ENCODE measurements around the gene WDR70.
"Not testable (repeated sequence)": the region's sequence is repeated elsewhere in the genome, so short reads cannot be mapped to it uniquely, and the experiment has no call there.

WDR70 gene

DNA sequence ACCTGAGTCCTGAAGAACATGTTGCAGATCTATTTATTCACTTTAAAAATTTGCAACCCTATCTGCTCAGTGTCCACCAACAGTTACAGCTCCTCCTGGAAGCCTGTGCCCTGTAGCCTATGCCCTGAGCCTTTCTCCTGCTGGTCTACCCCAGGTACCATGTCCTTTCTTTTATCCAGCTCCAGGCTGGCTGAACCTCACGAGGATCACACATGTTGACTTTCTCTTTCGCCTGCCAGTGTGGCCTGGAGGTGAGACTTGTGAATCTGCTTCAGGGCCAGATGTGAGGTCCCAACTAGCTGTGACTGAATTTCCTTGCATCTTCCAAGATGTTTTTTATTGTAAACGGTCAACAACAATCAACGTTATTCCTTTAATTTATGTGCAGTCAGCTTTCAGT is 390.0 kb downstream of the WDR70 start:
- no peaks in the 10 kb centered on the region for H3K27me3 ChIP-seq (replicated peaks; ENCODE audit: control insufficient read depth, insufficient read depth, low read length)
- peaks cover 33% of the 10 kb centered on the region for H3K4me1 ChIP-seq (ENCODE audit: control insufficient read depth, insufficient read depth, low read length)
- DNase-seq (ENCODE audit: low read depth), result no peak
- H3K9ac ChIP-seq (ENCODE audit: low read length), result no peak overlapping the region
- H3K4me3 ChIP-seq (ENCODE audit: low read length), result no peak overlapping the region
- no peaks in the 10 kb centered on the region for H3K9me3 ChIP-seq (ENCODE audit: control insufficient read depth, low read length)
- no peaks in the 10 kb centered on the region for H3K36me3 ChIP-seq (ENCODE audit: control insufficient read depth, insufficient read depth, low read length, severe bottlenecking)

GRCh38 chr5:37769840-37770239 is 390.7 kb downstream of the WDR70 start:
- no peak for DNase-seq (ENCODE audit: low read depth)
- no peak overlapping the region for H3K4me3 ChIP-seq (ENCODE audit: low read length)
- no peak overlapping the region for H3K9ac ChIP-seq (ENCODE audit: low read length)
- H3K27me3 ChIP-seq (replicated peaks; ENCODE audit: control insufficient read depth, insufficient read depth, low read length), result no peaks in the 10 kb centered on the region
- H3K36me3 ChIP-seq (ENCODE audit: control insufficient read depth, insufficient read depth, low read length, severe bottlenecking), result no peaks in the 10 kb centered on the region
- peaks cover 33% of the 10 kb centered on the region for H3K4me1 ChIP-seq (ENCODE audit: control insufficient read depth, insufficient read depth, low read length)
- H3K9me3 ChIP-seq (ENCODE audit: control insufficient read depth, low read length), result peaks cover 1% of the 10 kb centered on the region

- no peaks in the 10 kb centered on the region for H3K36me3 ChIP-seq (ENCODE audit: control insufficient read depth, insufficient read depth, low read length, severe bottlenecking)
- peak overlapping the region; percentile 32 for H3K9ac ChIP-seq (ENCODE audit: low read length)
- no peak for DNase-seq (ENCODE audit: low read depth)
- H3K27me3 ChIP-seq (replicated peaks; ENCODE audit: control insufficient read depth, insufficient read depth, low read length), result no peaks in the 10 kb centered on the region
- no peak overlapping the region for H3K4me3 ChIP-seq (ENCODE audit: low read length)
- H3K4me1 ChIP-seq (ENCODE audit: control insufficient read depth, insufficient read depth, low read length), result peaks cover 33% of the 10 kb centered on the region
- H3K9me3 ChIP-seq (ENCODE audit: control insufficient read depth, low read length), result peaks cover 4% of the 10 kb centered on the region
These were observed 391.7 kb downstream of the WDR70 start for GRCh38 chr5:37770786-37771185.

DNA sequence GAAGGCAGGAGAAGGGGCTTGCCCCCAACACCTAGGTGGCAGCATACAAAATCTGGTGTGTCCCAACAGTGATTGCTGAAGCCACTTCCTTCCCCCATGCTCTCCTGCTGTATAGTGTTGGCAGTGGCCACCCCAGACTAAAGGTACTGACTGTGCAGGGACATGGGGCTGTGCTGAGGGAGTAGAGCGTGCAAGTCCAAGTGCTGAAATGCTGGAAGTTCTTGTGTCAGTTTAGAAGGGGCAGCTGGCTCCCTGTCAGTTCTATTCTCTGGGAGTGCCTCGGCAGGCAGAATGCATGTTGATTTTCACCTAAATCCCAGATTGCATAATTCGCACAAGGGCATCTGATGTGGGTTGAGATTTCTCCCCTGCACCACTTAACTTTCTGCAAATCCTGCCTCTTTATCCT is 392.1 kb downstream of the WDR70 start:
- Histone ChIP-seq H3K36me3 (ENCODE audit: control insufficient read depth, insufficient read depth, low read length, severe bottlenecking) (no peaks in the 10 kb centered on the region), H3K27me3 (replicated peaks; ENCODE audit: control insufficient read depth, insufficient read depth, low read length) (no peaks in the 10 kb centered on the region), H3K9ac (ENCODE audit: low read length) (peak overlapping the region; percentile 32), H3K9me3 (ENCODE audit: control insufficient read depth, low read length) (peaks cover 4% of the 10 kb centered on the region), H3K4me1 (ENCODE audit: control insufficient read depth, insufficient read depth, low read length) (peaks cover 33% of the 10 kb centered on the region), H3K4me3 (ENCODE audit: low read length) (no peak overlapping the region)
- DNase-seq (ENCODE audit: low read depth), result peak; percentile 80

- DNase-seq (ENCODE audit: low read depth), result peak; percentile 91
- peak overlapping the region; percentile 27 for H3K9ac ChIP-seq (ENCODE audit: low read length)
- no peaks in the 10 kb centered on the region for H3K27me3 ChIP-seq (replicated peaks; ENCODE audit: control insufficient read depth, insufficient read depth, low read length)
- H3K9me3 ChIP-seq (ENCODE audit: control insufficient read depth, low read length), result peaks cover 4% of the 10 kb centered on the region
- peaks cover 36% of the 10 kb centered on the region for H3K4me1 ChIP-seq (ENCODE audit: control insufficient read depth, insufficient read depth, low read length)
- H3K4me3 ChIP-seq (ENCODE audit: low read length), result no peak overlapping the region
- H3K36me3 ChIP-seq (ENCODE audit: control insufficient read depth, insufficient read depth, low read length, severe bottlenecking), result no peaks in the 10 kb centered on the region
These were observed 392.6 kb downstream of the WDR70 start for GRCh38 chr5:37771731-37772130.

- Histone ChIP-seq H3K4me1 (ENCODE audit: control insufficient read depth, insufficient read depth, low read length) (peaks cover 41% of the 10 kb centered on the region), H3K9me3 (ENCODE audit: control insufficient read depth, low read length) (peaks cover 4% of the 10 kb centered on the region), H3K4me3 (ENCODE audit: low read length) (no peak overlapping the region), H3K27me3 (replicated peaks; ENCODE audit: control insufficient read depth, insufficient read depth, low read length) (no peaks in the 10 kb centered on the region), H3K36me3 (ENCODE audit: control insufficient read depth, insufficient read depth, low read length, severe bottlenecking) (no peaks in the 10 kb centered on the region), H3K9ac (ENCODE audit: low read length) (peak overlapping the region; percentile 27)
- DNase-seq (ENCODE audit: low read depth), result no peak
These were observed 393.1 kb downstream of the WDR70 start for GRCh38 chr5:37772255-37772654.

DNA sequence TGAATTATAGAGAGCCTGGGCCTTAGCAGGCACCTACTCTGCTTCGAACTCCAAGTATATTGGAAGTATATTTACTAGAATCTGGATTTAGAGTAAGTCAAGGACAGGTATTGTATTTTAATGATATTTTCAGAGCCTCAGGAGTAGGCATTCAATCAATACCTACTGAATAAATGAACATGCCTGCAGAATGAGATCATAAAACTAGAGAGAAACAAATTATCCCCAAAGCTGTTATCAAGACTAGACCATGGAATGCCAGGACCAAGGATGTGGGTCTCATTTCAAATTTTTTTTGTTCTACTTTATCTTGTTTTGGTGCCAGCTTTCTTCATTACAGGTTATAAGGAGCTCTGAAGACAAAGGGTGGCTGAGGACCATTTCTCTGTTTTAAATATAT is 394.7 kb downstream of the WDR70 start:
- no peak overlapping the region for H3K9ac ChIP-seq (ENCODE audit: low read length)
- H3K9me3 ChIP-seq (ENCODE audit: control insufficient read depth, low read length), result peaks cover 4% of the 10 kb centered on the region
- peaks cover 42% of the 10 kb centered on the region for H3K4me1 ChIP-seq (ENCODE audit: control insufficient read depth, insufficient read depth, low read length)
- no peaks in the 10 kb centered on the region for H3K36me3 ChIP-seq (ENCODE audit: control insufficient read depth, insufficient read depth, low read length, severe bottlenecking)
- H3K27me3 ChIP-seq (replicated peaks; ENCODE audit: control insufficient read depth, insufficient read depth, low read length), result no peaks in the 10 kb centered on the region
- H3K4me3 ChIP-seq (ENCODE audit: low read length), result no peak overlapping the region
- DNase-seq (ENCODE audit: low read depth), result no peak

- peaks cover 35% of the 10 kb centered on the region for H3K4me1 ChIP-seq (ENCODE audit: control insufficient read depth, insufficient read depth, low read length)
- DNase-seq (ENCODE audit: low read depth), result peak; percentile 35
These were observed 395.9 kb downstream of the WDR70 start for GRCh38 chr5:37774912-37775483.

GRCh38 chr5:37776826-37777225 is 397.7 kb downstream of the WDR70 start:
- peak; percentile 83 for DNase-seq (ENCODE audit: low read depth)
- Histone ChIP-seq H3K4me1 (ENCODE audit: control insufficient read depth, insufficient read depth, low read length) (peaks cover 17% of the 10 kb centered on the region), H3K27me3 (replicated peaks; ENCODE audit: control insufficient read depth, insufficient read depth, low read length) (no peaks in the 10 kb centered on the region), H3K4me3 (ENCODE audit: low read length) (no peak overlapping the region), H3K36me3 (ENCODE audit: control insufficient read depth, insufficient read depth, low read length, severe bottlenecking) (no peaks in the 10 kb centered on the region), H3K9me3 (ENCODE audit: control insufficient read depth, low read length) (peaks cover 4% of the 10 kb centered on the region), H3K9ac (ENCODE audit: low read length) (no peak overlapping the region)

More at GRCh38 chr5:37774912-37775483, 395.9 kb downstream of the WDR70 start:
- H3K9ac ChIP-seq (ENCODE audit: low read length), result no peak overlapping the region
- no peak overlapping the region for H3K4me3 ChIP-seq (ENCODE audit: low read length)
- H3K36me3 ChIP-seq (ENCODE audit: control insufficient read depth, insufficient read depth, low read length, severe bottlenecking), result no peaks in the 10 kb centered on the region
- no peaks in the 10 kb centered on the region for H3K27me3 ChIP-seq (replicated peaks; ENCODE audit: control insufficient read depth, insufficient read depth, low read length)
- H3K9me3 ChIP-seq (ENCODE audit: control insufficient read depth, low read length), result peaks cover 4% of the 10 kb centered on the region

GRCh38 chr5:37777432-37778130 is 398.5 kb downstream of the WDR70 start:
- Histone ChIP-seq H3K36me3 (ENCODE audit: control insufficient read depth, insufficient read depth, low read length, severe bottlenecking) (no peaks in the 10 kb centered on the region), H3K4me1 (ENCODE audit: control insufficient read depth, insufficient read depth, low read length) (peaks cover 10% of the 10 kb centered on the region), H3K4me3 (ENCODE audit: low read length) (no peak overlapping the region), H3K9ac (ENCODE audit: low read length) (no peak overlapping the region), H3K27me3 (replicated peaks; ENCODE audit: control insufficient read depth, insufficient read depth, low read length) (no peaks in the 10 kb centered on the region), H3K9me3 (ENCODE audit: control insufficient read depth, low read length) (peaks cover 4% of the 10 kb centered on the region)
- DNase-seq (ENCODE audit: low read depth), result no peak

DNA sequence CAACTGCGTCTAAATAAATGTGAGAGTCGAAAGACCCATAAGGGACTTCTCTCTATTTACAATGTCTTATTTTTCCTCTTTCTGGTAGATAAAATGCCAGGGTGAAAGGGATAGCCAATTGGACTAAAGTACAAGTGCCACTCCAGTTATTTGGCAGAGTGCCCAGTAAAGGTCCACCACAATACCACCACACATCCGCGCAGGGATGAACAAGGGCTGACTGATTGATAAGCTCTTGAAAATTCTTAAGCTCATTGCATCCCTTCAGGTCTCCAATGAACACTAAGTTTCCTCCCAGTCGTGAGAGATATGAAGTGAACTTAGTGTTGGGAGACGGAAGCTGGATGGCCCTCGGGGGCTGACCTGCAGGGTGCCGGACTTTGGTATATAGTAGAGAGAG is 402.3 kb downstream of the WDR70 start:
- not testable (repeated sequence) for DNase-seq (ENCODE audit: low read depth); H3K27me3 ChIP-seq (replicated peaks; ENCODE audit: control insufficient read depth, insufficient read depth, low read length); H3K9me3 ChIP-seq (ENCODE audit: control insufficient read depth, low read length); H3K9ac ChIP-seq (ENCODE audit: low read length); H3K36me3 ChIP-seq (ENCODE audit: control insufficient read depth, insufficient read depth, low read length, severe bottlenecking); H3K4me1 ChIP-seq (ENCODE audit: control insufficient read depth, insufficient read depth, low read length); H3K4me3 ChIP-seq (ENCODE audit: low read length)

Measured in adipocyte (in vitro differentiated cells).